HCT116 (cell line): ENCODE data around the gene ZNF595. TPM values are rescaled to one million over a fixed set of nuclear protein-coding genes. Genes with fewer than 3 reads are reported as not detected.

ENCODE experiments used
- ATAC-seq: fragments of 200-7000 bp; cut with Tn5 transposase; 2 replicates; pipeline ENCODE4 v1.9.1; 2020; ENCODE audit warnings: mild to moderate bottlenecking, moderate library complexity
- BruUV-seq: library from RNA; stranded (reverse); fragments of 400-500 nt; replicated peaks from 2 replicates; lab custom pipeline; 2021; lab: Mats Ljungman, UMichigan
- CTCF ChIA-PET: fragments of 300-600 bp; sonication (Branson Sonifier 250); formaldehyde crosslinking; loops from one replicate; lab custom pipeline; 2021; ENCODE audit warnings: antibody characterized with exemption; lab: Charles Lee
- POLR2A ChIA-PET: fragments of 300-600, 350-600 bp; sonication (Branson Sonifier 250); formaldehyde crosslinking; loops from one replicate; lab custom pipeline; 2021; ENCODE audit warnings: antibody characterized with exemption; lab: Charles Lee
- RAD21 ChIA-PET, 2 experiments: fragments of 300-600 bp; sonication (Branson Sonifier 250); formaldehyde crosslinking; loops; one replicate each; lab custom pipeline; 2023; ENCODE audit warnings: low total read pairs in 2 of 2; ENCODE audit not compliant: uncharacterized antibody in 2 of 2, unreplicated experiment in 2 of 2, low non-redundant PET in 1 of 2; lab: Charles Lee
- DNase-seq: peaks from one replicate; pipeline ENCODE4 v3.0.0-alpha.2; 2010; ENCODE audit warnings: low read depth, low spot score
- H2AFZ ChIP-seq: fragments of 200-600 bp; shearing (Covaris generic), sonication (generic); 2 replicates; pipeline ENCODE4 v1.6.1; 2017; ENCODE audit warnings: low read depth, mixed run types, mixed read lengths, antibody characterized with exemption, low read length; ENCODE audit not compliant: poor library complexity, severe bottlenecking
- H3K27ac ChIP-seq: 2 replicates; pipeline ENCODE4 v1.5.1; 2012; ENCODE audit warnings: low read depth, low read length
- H3K27me3 ChIP-seq: fragments of 200-600 bp; sonication (generic); 2 replicates; pipeline ENCODE4 v1.6.1; 2016; ENCODE audit warnings: mixed run types, low read length, mixed read lengths; ENCODE audit not compliant: insufficient read depth
- H3K36me3 ChIP-seq, 2 experiments: fragments of 200-500 bp in 1 of 2; fragments of 200-600 bp in 1 of 2; sonication (Bioruptor generic) in 1 of 2; sonication (generic) in 1 of 2; 2 replicates each; pipeline versions ENCODE4 v1.5.1 to v1.6.1; 2014 to 2016; ENCODE audit warnings: low read length in 2 of 2, inconsistent platforms in 1 of 2, mixed read lengths in 1 of 2, mixed run types in 1 of 2; ENCODE audit not compliant: insufficient read depth in 2 of 2, control insufficient read depth in 1 of 2
- H3K4me1 ChIP-seq, 2 experiments: fragments of 200-600 bp in 1 of 2; sonication (generic) in 1 of 2; 2 replicates each; pipeline versions ENCODE4 v1.5.1 to v1.6.1; 2012 to 2017; ENCODE audit warnings: low read length in 2 of 2, inconsistent platforms in 1 of 2, mild to moderate bottlenecking in 1 of 2, mixed read lengths in 1 of 2, mixed run types in 1 of 2, moderate library complexity in 1 of 2; ENCODE audit not compliant: insufficient read depth in 2 of 2, control insufficient read depth in 1 of 2
- H3K4me2 ChIP-seq: fragments of 200-600 bp; sonication (generic); 2 replicates; pipeline ENCODE4 v1.6.1; 2017; ENCODE audit warnings: mixed run types, low read length, mixed read lengths
- H3K4me3 ChIP-seq, 2 experiments: fragments of 200-600 bp in 1 of 2; sonication (generic) in 1 of 2; replicated peaks in 1 of 2; 2 replicates each; pipeline ENCODE4 v1.5.1; 2011 to 2016; ENCODE audit warnings: low read length in 2 of 2, control low read depth in 1 of 2, low read depth in 1 of 2, mild to moderate bottlenecking in 1 of 2, mixed read lengths in 1 of 2, mixed run types in 1 of 2
- H3K79me2 ChIP-seq: fragments of 200-600 bp; sonication (generic); 2 replicates; pipeline ENCODE4 v1.6.1; 2017; ENCODE audit warnings: mild to moderate bottlenecking, mixed run types, low read length, moderate library complexity, mixed read lengths; ENCODE audit not compliant: insufficient read depth
- H3K9ac ChIP-seq: fragments of 200-600 bp; sonication (generic); 2 replicates; pipeline ENCODE4 v1.6.1; 2016; ENCODE audit warnings: low read length, mixed read lengths
- H3K9me2 ChIP-seq: fragments of 200-600 bp; sonication (generic), shearing (Covaris generic); 2 replicates; pipeline ENCODE4 v1.6.1; 2017; ENCODE audit warnings: mixed run types, mild to moderate bottlenecking, moderate library complexity; ENCODE audit not compliant: insufficient read depth
- H3K9me3 ChIP-seq, 2 experiments: fragments of 200-500 bp in 1 of 2; fragments of 200-600 bp in 1 of 2; sonication (Bioruptor generic) in 1 of 2; sonication (generic) in 1 of 2; 2 replicates each; pipeline ENCODE4 v1.6.1; 2014 to 2017; ENCODE audit warnings: low read length in 2 of 2, mixed read lengths in 2 of 2, inconsistent platforms in 1 of 2, low read depth in 1 of 2, mild to moderate bottlenecking in 1 of 2, mixed run types in 1 of 2, moderate library complexity in 1 of 2; ENCODE audit not compliant: control insufficient read depth in 1 of 2, insufficient read depth in 1 of 2
- H4K20me1 ChIP-seq: fragments of 200-600 bp; sonication (generic), shearing (Covaris generic); 2 replicates; pipeline ENCODE4 v1.6.1; 2017; ENCODE audit warnings: mixed run types, mild to moderate bottlenecking, moderate library complexity; ENCODE audit not compliant: insufficient read depth
- ATF3 ChIP-seq: IDR thresholded peaks from 2 replicates; pipeline ENCODE4 v1.6.1; 2012
- CBX3 ChIP-seq: IDR thresholded peaks from 2 replicates; pipeline ENCODE4 v1.6.1; 2012; ENCODE audit warnings: low read depth
- CTCF ChIP-seq, 3 experiments: fragments of 200-600 bp in 1 of 3; sonication (generic) in 1 of 3; IDR thresholded peaks in 2 of 3; conservative IDR thresholded peaks in 1 of 3; 2 replicates each; pipeline ENCODE4 v1.5.1; 2012 to 2017; ENCODE audit warnings: low read depth in 2 of 3, low read length in 2 of 3, antibody characterized with exemption in 1 of 3, borderline replicate concordance in 1 of 3, control low read depth in 1 of 3, mild to moderate bottlenecking in 1 of 3, mixed read lengths in 1 of 3, mixed run types in 1 of 3, moderate library complexity in 1 of 3; ENCODE audit not compliant: insufficient read depth in 1 of 3
- ELF1 ChIP-seq: IDR thresholded peaks from 2 replicates; pipeline ENCODE4 v1.6.1; 2012; ENCODE audit warnings: low read depth, borderline replicate concordance
- EZH2 ChIP-seq: fragments of 200-600 bp; sonication (generic); IDR thresholded peaks from 2 replicates; pipeline ENCODE4 v1.6.1; 2017; ENCODE audit warnings: antibody characterized with exemption, mixed run types
- EZH2phosphoT487 ChIP-seq: fragments of 200-600 bp; IDR thresholded peaks from 2 replicates; pipeline ENCODE4 v1.6.1; 2018; ENCODE audit warnings: antibody characterized with exemption, borderline replicate concordance
- POLR2A ChIP-seq: IDR thresholded peaks from 2 replicates; pipeline ENCODE4 v1.7.0; 2011; ENCODE audit warnings: borderline replicate concordance; ENCODE audit not compliant: insufficient read depth, insufficient read length; ENCODE audit errors: extremely low read depth
- POLR2AphosphoS5 ChIP-seq: IDR thresholded peaks from 2 replicates; pipeline ENCODE4 v1.6.1; 2011; ENCODE audit warnings: mild to moderate bottlenecking, low read depth, low read length, moderate library complexity
- SIN3A ChIP-seq: IDR thresholded peaks from 2 replicates; pipeline ENCODE4 v1.6.1; 2012; ENCODE audit warnings: low read depth
- SP1 ChIP-seq: IDR thresholded peaks from 2 replicates; pipeline ENCODE4 v1.6.1; 2012; ENCODE audit warnings: low read depth
- SRF ChIP-seq: IDR thresholded peaks from 2 replicates; pipeline ENCODE4 v1.6.1; 2012; ENCODE audit warnings: low read depth
- TCF7L2 ChIP-seq: IDR thresholded peaks from 2 replicates; pipeline ENCODE4 v1.7.0; 2011; ENCODE audit warnings: borderline replicate concordance, inconsistent platforms; ENCODE audit not compliant: insufficient read depth, insufficient read length; ENCODE audit errors: extremely low read depth
- ZFX ChIP-seq: fragments of 450-650 bp; IDR thresholded peaks from 2 replicates; pipeline ENCODE4 v1.6.1; 2017
- ZNF274 ChIP-seq: fragments of 200-500 bp; sonication (Bioruptor generic); IDR thresholded peaks from 2 replicates; pipeline ENCODE4 v1.6.1; 2014; ENCODE audit warnings: mild to moderate bottlenecking, low read depth, low read length, inconsistent platforms
- intact Hi-C: fragments of 100-400 bp; cut with micrococcal nuclease; formaldehyde crosslinking; loops from 2 replicates; pipeline ENCODE4 v1.10.0; 2022
- total RNA-seq: library from RNA; stranded (reverse); gene quantifications from one replicate; pipeline ENCODE4 v1.2.1, GENCODE V29; 2021; ENCODE audit not compliant: unreplicated experiment

The ZNF595 gene
- total RNA-seq, 1 experiment from 2014 or later = 4.0 TPM

- POLR2A ChIA-PET = no interaction called here
- Histone ChIP-seq H3K4me3 (no peak overlapping the region), H3K9me3 (peaks cover 19 to 25% of the 10 kb centered on the region in 2 experiments; a peak in 2 of 4 replicates), H3K36me3 (no peaks in the 10 kb centered on the region), H4K20me1 (no peaks in the 10 kb centered on the region), H2AFZ (no peak overlapping the region), H3K27ac (no peak overlapping the region), H3K27me3 (no peaks in the 10 kb centered on the region), H3K9ac (no peak overlapping the region)
- CTCF ChIA-PET = no interaction called here
- intact Hi-C loops = no loop called here
- RAD21 ChIA-PET = no interaction called here
- DNase-seq = no peak
- TF ChIP-seq SIN3A (no peak), SRF (no peak), ELF1 (no peak), EZH2phosphoT487 (no peak), TCF7L2 (no peak)
- TF ChIP-seq, all 23 proteins: peak for 0
- H3K4me1 ChIP-seq = no peaks in the 10 kb centered on the region
- no peak for ATAC-seq
- no TSS peak for BruUV-seq
- H3K4me2 ChIP-seq = no peak overlapping the region
- no peaks in the 10 kb centered on the region for H3K9me2 ChIP-seq
- no peaks in the 10 kb centered on the region for H3K79me2 ChIP-seq
Measured at GRCh38 chr4:116499-116898, 63.4 kb downstream of the ZNF595 start.

- BruUV-seq = no TSS peak
- Histone ChIP-seq H3K4me3 (no peak overlapping the region), H3K79me2 (no peaks in the 10 kb centered on the region), H4K20me1 (no peaks in the 10 kb centered on the region), H3K4me1 (no peaks in the 10 kb centered on the region), H3K9me2 (no peaks in the 10 kb centered on the region)
- TF ChIP-seq ZNF274 (no peak), ZFX (no peak), SRF (no peak), ATF3 (no peak), POLR2AphosphoS5 (no peak), ELF1 (no peak), EZH2 (no peak), CTCF (IDR thresholded peaks at IDR 0.05 in 2 of 3, conservative IDR thresholded peaks at IDR 0.05 in 1 of 3; ENCODE audit: borderline replicate concordance in 1 of 3, insufficient read depth in 1 of 3, low read depth in 2 of 3, low read length in 2 of 3) (no peak), CBX3 (no peak), SP1 (no peak), POLR2A (no peak)
- TF ChIP-seq, all 23 proteins: peak for 0
- intact Hi-C loops = no loop called here
- RAD21 ChIA-PET = no interaction called here
- Histone ChIP-seq H3K9ac (no peak overlapping the region), H3K27ac (no peak overlapping the region), H3K36me3 (no peaks in the 10 kb centered on the region), H3K4me2 (no peak overlapping the region), H3K9me3 (peaks cover 19 to 20% of the 10 kb centered on the region in 2 experiments; a peak in 2 of 4 replicates), H2AFZ (no peak overlapping the region), H3K27me3 (no peaks in the 10 kb centered on the region)
- CTCF ChIA-PET = no interaction called here
- ATAC-seq (no peak), DNase-seq (no peak)
- POLR2A ChIA-PET = no interaction called here
Measured at GRCh38 chr4:120616-121015, 67.5 kb downstream of the ZNF595 start.
